CD4-positive, alpha-beta T cell treated with Interleukin-21 for 1 hour (primary cell): Measurements from ENCODE around the gene OR10W1.

ENCODE experiments used
- DNase-seq: peaks from one replicate; pipeline ENCODE4 v3.0.0-alpha.2; 2020

Gene OR10W1, protein sequence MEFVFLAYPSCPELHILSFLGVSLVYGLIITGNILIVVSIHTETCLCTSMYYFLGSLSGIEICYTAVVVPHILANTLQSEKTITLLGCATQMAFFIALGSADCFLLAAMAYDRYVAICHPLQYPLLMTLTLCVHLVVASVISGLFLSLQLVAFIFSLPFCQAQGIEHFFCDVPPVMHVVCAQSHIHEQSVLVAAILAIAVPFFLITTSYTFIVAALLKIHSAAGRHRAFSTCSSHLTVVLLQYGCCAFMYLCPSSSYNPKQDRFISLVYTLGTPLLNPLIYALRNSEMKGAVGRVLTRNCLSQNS

DNA sequence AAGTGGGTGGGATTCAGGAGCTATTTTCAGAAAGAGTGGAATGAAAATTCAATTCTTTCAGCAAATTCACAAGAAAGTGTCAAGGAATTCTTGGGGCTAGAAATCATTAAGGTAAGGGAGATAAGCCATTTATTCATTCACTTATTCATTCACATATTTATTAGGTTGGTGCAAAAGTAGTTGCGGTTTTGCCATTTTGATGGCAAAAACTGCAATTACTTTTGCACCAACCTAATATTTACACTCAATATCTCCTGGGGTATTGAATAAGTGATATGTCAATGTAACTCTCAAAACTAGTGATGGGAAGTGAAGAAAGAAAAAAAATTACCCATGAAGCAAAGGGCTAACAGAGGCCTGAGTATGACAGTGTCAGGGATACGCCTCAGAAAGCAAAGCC is at the start of gene OR10W1:
TSS of gene OR10W1 (minus strand) at position 119 of the 400 bp plus-strand sequence. CDS start 402 bp downstream, outside the sequence.
- no peak for DNase-seq

- DNase-seq, result no peak
Measured at GRCh38 chr11:58316142-58316541, 48.1 kb upstream of the OR10W1 start.

- DNase-seq, result no peak
Measured at GRCh38 chr11:58301576-58301975, 33.5 kb upstream of the OR10W1 start.

- DNase-seq, result no peak
Measured at GRCh38 chr11:58292017-58292416, 24.0 kb upstream of the OR10W1 start.

DNA sequence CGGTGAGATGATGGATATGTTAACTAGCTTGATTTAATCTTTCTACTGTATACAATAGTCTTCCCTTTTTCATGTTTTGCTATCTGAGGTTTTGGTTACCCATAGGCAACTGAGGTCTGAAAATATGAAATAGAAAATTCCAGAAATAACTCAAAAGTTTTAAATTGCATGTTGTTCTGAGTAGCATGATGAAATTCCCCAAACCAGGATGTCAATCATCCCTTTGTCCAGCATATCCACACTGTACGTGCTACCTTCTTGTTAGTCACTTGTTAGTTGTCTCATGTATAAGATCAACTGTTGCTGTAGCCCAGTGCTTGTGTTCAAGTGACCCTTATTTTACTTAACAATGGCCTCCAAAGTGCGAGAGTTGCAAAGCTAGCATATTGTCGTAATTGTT is 21.2 kb upstream of the OR10W1 start:
- no peak for DNase-seq

GRCh38 chr11:58286249-58286648 is 18.2 kb upstream of the OR10W1 start:
- DNase-seq, result no peak

GRCh38 chr11:58285483-58286040 is 17.5 kb upstream of the OR10W1 start:
- no peak for DNase-seq

GRCh38 chr11:58276151-58276550 is 8.1 kb upstream of the OR10W1 start:
- no peak for DNase-seq

DNA sequence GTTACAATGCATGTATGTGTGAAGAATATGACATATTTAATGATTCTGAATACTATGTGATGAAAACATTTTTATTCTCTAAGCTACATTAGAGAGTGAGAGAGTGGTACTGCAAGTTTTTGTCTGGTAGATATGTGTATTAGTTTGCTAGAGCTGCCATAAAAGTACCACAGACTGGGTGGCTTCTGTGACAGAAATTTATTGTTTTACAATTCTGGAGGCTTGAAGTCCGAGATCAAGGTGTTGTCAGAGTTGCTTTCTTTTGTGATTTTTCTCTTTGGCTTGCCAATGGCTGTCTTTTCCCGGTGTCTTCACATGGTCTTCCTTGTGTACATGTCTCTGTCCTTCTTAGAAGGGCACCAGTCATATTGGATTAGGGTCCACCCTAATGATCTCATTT is 6.9 kb upstream of the OR10W1 start:
- DNase-seq, result no peak

GRCh38 chr11:58259983-58260382 is 8.1 kb downstream of the OR10W1 start:
- DNase-seq, result no peak

- no peak for DNase-seq
Measured at GRCh38 chr11:58254936-58255335, 13.1 kb downstream of the OR10W1 start.

- no peak for DNase-seq
Measured at GRCh38 chr11:58243954-58244353, 24.1 kb downstream of the OR10W1 start.

DNA sequence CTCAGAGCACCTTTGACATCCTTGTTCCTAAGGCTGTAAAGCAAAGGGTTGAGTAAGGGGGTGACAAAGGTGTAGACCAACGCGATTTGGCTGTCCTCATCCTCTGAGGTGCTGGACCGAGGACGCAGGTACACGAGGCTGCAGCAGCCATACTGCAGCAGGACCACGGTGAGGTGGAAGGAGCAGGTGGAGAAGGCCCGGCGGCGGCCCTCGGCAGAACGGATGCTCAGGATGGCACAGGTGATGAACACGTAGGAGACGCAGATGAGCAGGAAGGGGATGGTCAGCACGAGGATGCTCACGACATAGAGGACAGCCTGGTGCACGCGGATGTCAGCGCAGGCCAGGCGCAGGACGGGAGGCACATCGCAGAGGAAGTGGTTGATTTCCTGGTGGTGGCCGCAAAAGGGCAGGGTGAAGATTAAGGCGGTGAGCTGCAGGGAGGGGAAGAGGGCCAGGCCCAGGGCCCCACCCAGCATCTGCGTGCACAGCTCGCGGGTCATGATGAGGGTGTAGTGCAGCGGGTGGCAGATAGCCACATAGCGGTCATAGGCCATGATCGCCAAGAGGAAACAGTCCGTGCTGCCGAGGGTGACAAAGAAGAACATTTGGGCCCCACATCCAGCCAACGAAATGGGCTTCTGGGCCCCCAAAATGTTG is 40.0 kb downstream of the OR10W1 start:
- DNase-seq, result no peak

DNA sequence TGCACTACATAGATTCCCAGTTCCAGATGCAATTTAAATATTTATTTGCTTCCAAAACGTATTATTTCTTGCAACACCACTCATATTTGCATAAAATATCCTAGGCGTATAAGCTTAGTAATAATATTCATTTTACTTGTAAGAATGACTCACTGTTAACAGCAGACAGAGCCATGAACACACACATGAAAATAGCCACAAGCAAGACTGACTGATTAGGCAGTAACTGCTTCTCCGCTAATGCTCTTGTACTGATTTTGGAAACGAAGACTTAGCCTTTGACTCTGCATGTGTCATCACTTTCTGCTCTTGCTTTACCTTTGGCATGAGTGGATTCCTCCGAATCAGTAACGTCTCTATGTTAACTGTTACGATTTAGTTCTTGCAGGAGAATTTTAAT is 45.3 kb downstream of the OR10W1 start:
- no peak for DNase-seq
